Uterus (tissue), 4 donors: ENCODE results near the gene ORC4. TPM values are rescaled to one million over a fixed set of nuclear protein-coding genes. Genes with fewer than 3 reads are reported as not detected.

Source experiments
- DNase-seq, 2 donors: peaks; one replicate each; pipeline ENCODE4 v3.0.0-alpha.2; 2019 to 2020
- H3K27ac ChIP-seq, 2 donors: fragments of 200-600 bp; sonication (generic); 1 replicate in 1 of 2; 2 replicates in 1 of 2; pipeline ENCODE4 v1.5.1; 2016 to 2018
- H3K27me3 ChIP-seq, 2 donors: fragments of 200-600 bp; sonication (generic); one replicate each; pipeline ENCODE4 v1.5.1; 2018 to 2019; ENCODE audit warnings: control low read depth in 1 of 2
- H3K36me3 ChIP-seq, 2 donors: fragments of 200-600 bp; sonication (generic); one replicate each; pipeline ENCODE4 v1.5.1; 2019; ENCODE audit warnings: control low read depth in 1 of 2
- H3K4me1 ChIP-seq, 2 donors: fragments of 200-600 bp; sonication (generic); one replicate each; pipeline ENCODE4 v1.5.1; 2018 to 2019; ENCODE audit warnings: control low read depth in 1 of 2
- H3K4me3 ChIP-seq, 2 donors: fragments of 200-600 bp; sonication (generic); 1 replicate in 1 of 2; 2 replicates in 1 of 2; pipeline ENCODE4 v1.5.1; 2018 to 2019; ENCODE audit warnings: mild to moderate bottlenecking in 1 of 2
- H3K9me3 ChIP-seq, 2 donors: fragments of 200-600 bp; sonication (generic); one replicate each; pipeline ENCODE4 v1.5.1; 2019; ENCODE audit warnings: control low read depth in 1 of 2
- CTCF ChIP-seq, 4 experiments: fragments of 200-600 bp in 2 of 4; fragments of 450-650 bp in 2 of 4; sonication (generic) in 2 of 4; IDR thresholded peaks; one replicate each; pipeline ENCODE4 v1.5.1; 2016 to 2019; ENCODE audit warnings: antibody characterized with exemption in 4 of 4, mild to moderate bottlenecking in 2 of 4, moderate library complexity in 1 of 4
- POLR2A ChIP-seq, 2 donors: fragments of 450-650 bp; IDR thresholded peaks; one replicate each; pipeline ENCODE4 v1.6.1; 2016; ENCODE audit warnings: antibody characterized with exemption in 2 of 2, mild to moderate bottlenecking in 1 of 2, moderate library complexity in 1 of 2
- intact Hi-C: fragments of 100-400 bp; cut with DNase I; formaldehyde crosslinking; loops from one replicate; pipeline ENCODE4 v1.15.1; 2023; ENCODE audit warnings: low total_unique reads
- total RNA-seq, 4 donors: library from RNA; depleted of rRNA in 3 of 4; stranded (reverse); fragments of >200 nt in 3 of 4; gene quantifications; one replicate each; pipeline versions ENCODE4 v1.1.0 to v1.2.4, GENCODE V29; 2014 to 2023
- donor health status: DM: yes; HTN: yes; CAD: no.

Gene ORC4
- total RNA-seq, 4 donors from 2014 or later = 5.4 to 146 (median 65.0) TPM

GRCh38 chr2:148042219-148042618 lies 21.7 kb upstream of the ORC4 start:
- H3K4me3 ChIP-seq = no peak overlapping the region
- DNase-seq = no peak
- H3K36me3 ChIP-seq = no peaks in the 10 kb centered on the region
- intact Hi-C loops = no loop called here
- H3K9me3 ChIP-seq = no peaks in the 10 kb centered on the region
- no peak for TF ChIP-seq CTCF (IDR thresholded peaks at IDR 0.05)
- no peak for TF ChIP-seq POLR2A (IDR thresholded peaks at IDR 0.05)
- H3K27me3 ChIP-seq = no peaks in the 10 kb centered on the region
- H3K4me1 ChIP-seq = no peaks in the 10 kb centered on the region
- H3K27ac ChIP-seq = no peak overlapping the region

DNA sequence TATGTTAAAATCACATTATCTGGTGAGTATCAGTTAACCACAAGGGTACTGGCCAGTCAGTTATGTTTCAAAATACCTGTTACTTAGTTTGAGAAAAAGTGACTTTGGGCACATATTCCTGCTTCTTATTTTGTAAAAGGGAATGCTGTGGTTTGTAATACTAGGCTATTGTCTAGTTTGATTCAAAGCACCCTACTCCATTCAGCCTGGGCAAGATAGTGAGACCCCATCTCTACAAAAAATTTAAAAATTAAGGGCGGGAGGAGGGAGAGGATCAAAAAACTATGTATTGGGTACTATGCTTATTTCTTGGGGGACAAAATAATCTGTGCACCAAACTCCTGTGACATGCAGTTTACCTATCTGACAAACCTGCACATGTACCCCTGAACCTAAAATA lies 19.2 kb upstream of the ORC4 start:
- no peak overlapping the region for H3K27ac ChIP-seq
- TF ChIP-seq POLR2A (IDR thresholded peaks at IDR 0.05) (no peak), CTCF (IDR thresholded peaks at IDR 0.05) (no peak)
- no peak for DNase-seq
- H3K4me3 ChIP-seq = no peak overlapping the region
- no peaks in the 10 kb centered on the region for H3K27me3 ChIP-seq
- no peaks in the 10 kb centered on the region for H3K4me1 ChIP-seq
- H3K36me3 ChIP-seq = no peaks in the 10 kb centered on the region
- intact Hi-C loops = no loop called here
- no peaks in the 10 kb centered on the region for H3K9me3 ChIP-seq

- Histone ChIP-seq H3K36me3 (no peaks in the 10 kb centered on the region), H3K27ac (no peak overlapping the region), H3K9me3 (no peaks in the 10 kb centered on the region), H3K4me1 (no peaks in the 10 kb centered on the region), H3K27me3 (no peaks in the 10 kb centered on the region), H3K4me3 (no peak overlapping the region)
- no peak for DNase-seq
- TF ChIP-seq CTCF (IDR thresholded peaks at IDR 0.05) (no peak), POLR2A (IDR thresholded peaks at IDR 0.05) (no peak)
- intact Hi-C loops = no loop called here
These were observed 11.7 kb upstream of the ORC4 start for GRCh38 chr2:148032215-148032614.

- H3K4me1 ChIP-seq = no peaks in the 10 kb centered on the region
- DNase-seq = no peak
- no peak for TF ChIP-seq POLR2A (IDR thresholded peaks at IDR 0.05)
- no peak for TF ChIP-seq CTCF (IDR thresholded peaks at IDR 0.05)
- no peak overlapping the region for H3K27ac ChIP-seq
- no peak overlapping the region for H3K4me3 ChIP-seq
- H3K9me3 ChIP-seq = no peaks in the 10 kb centered on the region
- no peaks in the 10 kb centered on the region for H3K27me3 ChIP-seq
- no peaks in the 10 kb centered on the region for H3K36me3 ChIP-seq
- intact Hi-C loops = no loop called here
These were observed 10.6 kb upstream of the ORC4 start for GRCh38 chr2:148031152-148031551.

- Histone ChIP-seq H3K4me1 (no peaks in the 10 kb centered on the region), H3K27me3 (no peaks in the 10 kb centered on the region)
These were observed 8.2 kb upstream of the ORC4 start for GRCh38 chr2:148028781-148029180.

More at GRCh38 chr2:148028781-148029180, 8.2 kb upstream of the ORC4 start:
- no peaks in the 10 kb centered on the region for H3K36me3 ChIP-seq
- intact Hi-C loops = no loop called here
- no peak overlapping the region for H3K4me3 ChIP-seq
- no peak overlapping the region for H3K27ac ChIP-seq
- TF ChIP-seq POLR2A (IDR thresholded peaks at IDR 0.05) = no peak
- TF ChIP-seq CTCF (IDR thresholded peaks at IDR 0.05) = no peak
- no peak for DNase-seq
- no peaks in the 10 kb centered on the region for H3K9me3 ChIP-seq
